ENCODE measurements around the gene FANCI. TPM values are rescaled to one million over a fixed set of nuclear protein-coding genes. Genes with fewer than 3 reads are reported as not detected.
"Not testable (repeated sequence)": the region's sequence is repeated elsewhere in the genome, so short reads cannot be mapped to it uniquely, and the experiment has no call there.

Gene FANCI
- total RNA-seq, 1 donor from 2014 or later = 66.5 TPM

- Mint-ChIP-seq H3K27ac (no peak overlapping the region), H3K4me1 (ENCODE audit: low read depth) (peaks cover 15% of the 10 kb centered on the region), H3K27me3 (no peaks in the 10 kb centered on the region), H3K4me3 (ENCODE audit: low read depth) (no peak overlapping the region), H3K36me3 (ENCODE audit: insufficient read depth) (peaks cover 20% of the 10 kb centered on the region), H3K9me3 (ENCODE audit: low read depth) (peaks cover 3% of the 10 kb centered on the region)
- DNase-seq (ENCODE audit: low spot score, unreplicated experiment) = no peak
- TF ChIP-seq CTCF (IDR thresholded peaks at IDR 0.05; ENCODE audit: unreplicated experiment) = no peak
Observed at GRCh38 chr15:89247446-89247845, 3.7 kb downstream of the FANCI start.

GRCh38 chr15:89248584-89248983 lies 4.8 kb downstream of the FANCI start:
- Mint-ChIP-seq H3K4me3 (ENCODE audit: low read depth) (no peak overlapping the region), H3K4me1 (ENCODE audit: low read depth) (peaks cover 11% of the 10 kb centered on the region), H3K27me3 (no peaks in the 10 kb centered on the region), H3K36me3 (ENCODE audit: insufficient read depth) (peaks cover 20% of the 10 kb centered on the region), H3K9me3 (ENCODE audit: low read depth) (peaks cover 3% of the 10 kb centered on the region), H3K27ac (no peak overlapping the region)
- no peak for DNase-seq (ENCODE audit: low spot score, unreplicated experiment)
- TF ChIP-seq CTCF (IDR thresholded peaks at IDR 0.05; ENCODE audit: unreplicated experiment) = no peak

- H3K4me1 Mint-ChIP-seq (ENCODE audit: low read depth); H3K27ac Mint-ChIP-seq; H3K9me3 Mint-ChIP-seq (ENCODE audit: low read depth); DNase-seq (ENCODE audit: low spot score, unreplicated experiment); H3K4me3 Mint-ChIP-seq (ENCODE audit: low read depth); H3K27me3 Mint-ChIP-seq: not testable (repeated sequence)
- H3K36me3 Mint-ChIP-seq (ENCODE audit: insufficient read depth) = peaks cover 20% of the 10 kb centered on the region
Observed at GRCh38 chr15:89250142-89250541, 6.4 kb downstream of the FANCI start.

- H3K9me3 Mint-ChIP-seq (ENCODE audit: low read depth); H3K27me3 Mint-ChIP-seq; DNase-seq (ENCODE audit: low spot score, unreplicated experiment); H3K27ac Mint-ChIP-seq; H3K36me3 Mint-ChIP-seq (ENCODE audit: insufficient read depth); H3K4me1 Mint-ChIP-seq (ENCODE audit: low read depth); H3K4me3 Mint-ChIP-seq (ENCODE audit: low read depth): not testable (repeated sequence)
Observed at GRCh38 chr15:89277281-89277680, 33.5 kb downstream of the FANCI start.

GRCh38 chr15:89278307-89278706 lies 34.5 kb downstream of the FANCI start:
- H3K27me3 Mint-ChIP-seq = no peaks in the 10 kb centered on the region
- H3K36me3 Mint-ChIP-seq (ENCODE audit: insufficient read depth) = peaks cover 4% of the 10 kb centered on the region
- no peak overlapping the region for H3K4me3 Mint-ChIP-seq (ENCODE audit: low read depth)
- H3K27ac Mint-ChIP-seq = no peak overlapping the region
- no peak for TF ChIP-seq CTCF (IDR thresholded peaks at IDR 0.05; ENCODE audit: unreplicated experiment)
- no peaks in the 10 kb centered on the region for H3K9me3 Mint-ChIP-seq (ENCODE audit: low read depth)
- no peak for DNase-seq (ENCODE audit: low spot score, unreplicated experiment)
- no peaks in the 10 kb centered on the region for H3K4me1 Mint-ChIP-seq (ENCODE audit: low read depth)

- DNase-seq (ENCODE audit: low spot score, unreplicated experiment) = no peak
- Mint-ChIP-seq H3K4me3 (ENCODE audit: low read depth) (no peak overlapping the region), H3K27me3 (no peaks in the 10 kb centered on the region), H3K9me3 (ENCODE audit: low read depth) (peaks cover 4% of the 10 kb centered on the region), H3K36me3 (ENCODE audit: insufficient read depth) (peaks cover 21% of the 10 kb centered on the region), H3K27ac (no peak overlapping the region), H3K4me1 (ENCODE audit: low read depth) (no peaks in the 10 kb centered on the region)
- no peak for TF ChIP-seq CTCF (IDR thresholded peaks at IDR 0.05; ENCODE audit: unreplicated experiment)
Observed at GRCh38 chr15:89282631-89283030, 38.9 kb downstream of the FANCI start.

All from progenitor cell of endocrine pancreas (in vitro differentiated cells).